ENCODE results near the gene KCNJ6.
"Not testable (repeated sequence)": the region's sequence is repeated elsewhere in the genome, so short reads cannot be mapped to it uniquely, and the experiment has no call there.

The KCNJ6 gene

GRCh38 chr21:37766129-37766528 is 150.1 kb downstream of the KCNJ6 start:
- no peak for DNase-seq

GRCh38 chr21:37765221-37765900 is 150.9 kb downstream of the KCNJ6 start:
- no peak for DNase-seq

- DNase-seq, result no peak
Observed at GRCh38 chr21:37764691-37765090, 151.6 kb downstream of the KCNJ6 start.

- no peak for DNase-seq
Observed at GRCh38 chr21:37763298-37763697, 153.0 kb downstream of the KCNJ6 start.

GRCh38 chr21:37762606-37763005 is 153.7 kb downstream of the KCNJ6 start:
- DNase-seq, result no peak

GRCh38 chr21:37761406-37761805 is 154.9 kb downstream of the KCNJ6 start:
- DNase-seq, result not testable (repeated sequence)

GRCh38 chr21:37759777-37760176 is 156.5 kb downstream of the KCNJ6 start:
- DNase-seq, result no peak

GRCh38 chr21:37758982-37759381 is 157.3 kb downstream of the KCNJ6 start:
- DNase-seq, result peak; percentile 71

- no peak for DNase-seq
Observed at GRCh38 chr21:37757606-37758376, 158.5 kb downstream of the KCNJ6 start.

GRCh38 chr21:37753122-37753599 is 163.1 kb downstream of the KCNJ6 start:
- no peak for DNase-seq

- DNase-seq, result no peak
Observed at GRCh38 chr21:37751268-37751975, 164.8 kb downstream of the KCNJ6 start.

GRCh38 chr21:37749132-37749531 is 167.1 kb downstream of the KCNJ6 start:
- DNase-seq, result no peak

GRCh38 chr21:37748351-37748750 is 167.9 kb downstream of the KCNJ6 start:
- DNase-seq, result no peak

GRCh38 chr21:37746849-37747248 is 169.4 kb downstream of the KCNJ6 start:
- no peak for DNase-seq

- no peak for DNase-seq
Observed at GRCh38 chr21:37744551-37744950, 171.7 kb downstream of the KCNJ6 start.

- no peak for DNase-seq
Observed at GRCh38 chr21:37742532-37742931, 173.7 kb downstream of the KCNJ6 start.

- DNase-seq, result no peak
Observed at GRCh38 chr21:37742115-37742514, 174.1 kb downstream of the KCNJ6 start.

GRCh38 chr21:37737996-37738395 is 178.3 kb downstream of the KCNJ6 start:
- DNase-seq, result no peak

GRCh38 chr21:37737507-37737906 is 178.8 kb downstream of the KCNJ6 start:
- no peak for DNase-seq

GRCh38 chr21:37734846-37735245 is 181.4 kb downstream of the KCNJ6 start:
- no peak for DNase-seq

- DNase-seq, result no peak
Observed at GRCh38 chr21:37732927-37733326, 183.3 kb downstream of the KCNJ6 start.

GRCh38 chr21:37724201-37724600 is 192.1 kb downstream of the KCNJ6 start:
- no peak for DNase-seq

GRCh38 chr21:37717534-37717933 is 198.7 kb downstream of the KCNJ6 start:
- no peak for DNase-seq

- DNase-seq, result not testable (repeated sequence)
Observed at GRCh38 chr21:37712569-37712934, 203.7 kb downstream of the KCNJ6 start.
